ENCODE results near the gene GAPDHS. TPM values are rescaled to one million over a fixed set of nuclear protein-coding genes. Genes with fewer than 3 reads are reported as not detected.

Gene GAPDHS
- total RNA-seq, 6 experiments from 2014 or later, result not detected

GRCh38 chr19:35539314-35539713 is 6.1 kb downstream of the GAPDHS start:
- H3K27me3 ChIP-seq, result no peaks in the 10 kb centered on the region
- ATAC-seq (no peak), DNase-seq (no peak)
- intact Hi-C loops (cut with DNase I), result no loop called here
- TF ChIP-seq POLR2A (IDR thresholded peaks at IDR 0.05) (no peak), CTCF (IDR thresholded peaks at IDR 0.05) (no peak)
- no peaks in the 10 kb centered on the region for H3K4me1 ChIP-seq
- 66% methylated on average over 6 of the region's 6 CpGs for WGBS (ENCODE audit: insufficient coverage, low coverage, low lambda C conversion rate, missing lambda C conversion rate)
- H3K4me3 ChIP-seq, result no peak overlapping the region
- H3K36me3 ChIP-seq, result no peaks in the 10 kb centered on the region
- H3K27ac ChIP-seq, result no peak overlapping the region
- no peaks in the 10 kb centered on the region for H3K9me3 ChIP-seq

- intact Hi-C loops (cut with DNase I), result no loop called here
These were observed 6.6 kb downstream of the GAPDHS start for GRCh38 chr19:35539850-35540249.

GRCh38 chr19:35540356-35540927 is 7.2 kb downstream of the GAPDHS start:
- 70% methylated on average over 5 of the region's 7 CpGs for WGBS (ENCODE audit: insufficient coverage, low coverage, low lambda C conversion rate, missing lambda C conversion rate)
- no peak overlapping the region for H3K4me3 ChIP-seq
- intact Hi-C loops (cut with DNase I), result no loop called here

More at GRCh38 chr19:35539850-35540249, 6.6 kb downstream of the GAPDHS start:
- ATAC-seq (no peak), DNase-seq (no peak)
- no peaks in the 10 kb centered on the region for H3K27me3 ChIP-seq
- H3K4me3 ChIP-seq, result no peak overlapping the region
- no peak for TF ChIP-seq CTCF (IDR thresholded peaks at IDR 0.05)
- no peak for TF ChIP-seq POLR2A (IDR thresholded peaks at IDR 0.05)
- H3K27ac ChIP-seq, result no peak overlapping the region
- no peaks in the 10 kb centered on the region for H3K4me1 ChIP-seq
- WGBS (ENCODE audit: insufficient coverage, low coverage, low lambda C conversion rate, missing lambda C conversion rate), result 64% methylated on average over 6 of the region's 12 CpGs
- no peaks in the 10 kb centered on the region for H3K36me3 ChIP-seq
- H3K9me3 ChIP-seq, result no peaks in the 10 kb centered on the region

GRCh38 chr19:35542209-35542608 is 9.0 kb downstream of the GAPDHS start:
- no peaks in the 10 kb centered on the region for H3K27me3 ChIP-seq
- H3K4me3 ChIP-seq, result no peak overlapping the region
- no peak for DNase-seq
- H3K4me1 ChIP-seq, result peaks cover 0 to 9% (median 4%) of the 10 kb centered on the region in 4 donors
- H3K9me3 ChIP-seq, result no peaks in the 10 kb centered on the region
- intact Hi-C loops (cut with DNase I), result no loop called here
- TF ChIP-seq CTCF (IDR thresholded peaks at IDR 0.05), result no peak
- no peak for TF ChIP-seq POLR2A (IDR thresholded peaks at IDR 0.05)
- 100% methylated on average over 3 of the region's 11 CpGs for WGBS (ENCODE audit: insufficient coverage, low coverage, low lambda C conversion rate, missing lambda C conversion rate)
- no peak for ATAC-seq
- no peak overlapping the region for H3K27ac ChIP-seq
- no peaks in the 10 kb centered on the region for H3K36me3 ChIP-seq

More at GRCh38 chr19:35540356-35540927, 7.2 kb downstream of the GAPDHS start:
- Histone ChIP-seq H3K36me3 (no peaks in the 10 kb centered on the region), H3K9me3 (no peaks in the 10 kb centered on the region), H3K27ac (no peak overlapping the region), H3K27me3 (no peaks in the 10 kb centered on the region), H3K4me1 (no peaks in the 10 kb centered on the region)
- TF ChIP-seq POLR2A (IDR thresholded peaks at IDR 0.05), result no peak
- ATAC-seq (no peak), DNase-seq (no peak)

GRCh38 chr19:35543280-35544109 is 10.2 kb downstream of the GAPDHS start:
- 94% methylated on average over 2 of the region's 15 CpGs for WGBS (ENCODE audit: insufficient coverage, low coverage, low lambda C conversion rate, missing lambda C conversion rate)
- no peak for ATAC-seq

More at GRCh38 chr19:35543280-35544109, 10.2 kb downstream of the GAPDHS start:
- no peak overlapping the region for H3K4me3 ChIP-seq
- H3K9me3 ChIP-seq, result no peaks in the 10 kb centered on the region
- H3K4me1 ChIP-seq, result peaks cover 0 to 9% (median 4%) of the 10 kb centered on the region in 4 donors
- intact Hi-C loops (cut with DNase I), result no loop called here
- H3K27me3 ChIP-seq, result no peaks in the 10 kb centered on the region
- TF ChIP-seq POLR2A (IDR thresholded peaks at IDR 0.05) (no peak), CTCF (IDR thresholded peaks at IDR 0.05) (no peak)
- H3K27ac ChIP-seq, result no peak overlapping the region
- no peak for DNase-seq
- no peaks in the 10 kb centered on the region for H3K36me3 ChIP-seq

Measured in right lobe of liver (tissue), 6 donors.